Bronchial epithelial cell (primary cell): ENCODE results near the gene RHBDL1. TPM values are rescaled to one million over a fixed set of nuclear protein-coding genes. Genes with fewer than 3 reads are reported as not detected.

Experiments used
- DNase-seq: peaks from one replicate; pipeline ENCODE4 v3.0.0-alpha.2; 2010; ENCODE audit warnings: low read depth
- FAIRE-seq: peaks from 2 replicates; lab custom pipeline; 2011; peaks lifted over from hg19 to GRCh38; lab: Jason Lieb, UNC
- H3K27me3 ChIP-seq: 2 replicates; pipeline ENCODE4 v1.5.1; 2011; ENCODE audit warnings: low read length; ENCODE audit not compliant: control insufficient read depth, insufficient read depth
- H3K36me3 ChIP-seq: 2 replicates; pipeline ENCODE4 v1.5.1; 2011; ENCODE audit warnings: low read length; ENCODE audit not compliant: control insufficient read depth, insufficient read depth
- H3K4me3 ChIP-seq: 2 replicates; pipeline ENCODE4 v1.5.1; 2011; ENCODE audit warnings: mild to moderate bottlenecking, low read depth, low read length, control low read depth
- CTCF ChIP-seq: IDR thresholded peaks from 2 replicates; pipeline ENCODE4 v1.5.1; 2011; ENCODE audit warnings: mild to moderate bottlenecking, moderate library complexity, low read length, control low read depth, inconsistent platforms; ENCODE audit not compliant: insufficient read depth, severe bottlenecking
- total RNA-seq: library from RNA; depleted of rRNA; stranded (reverse); fragments of >200 nt; gene quantifications from 2 replicates; pipeline ENCODE4 v1.2.1, GENCODE V29; 2014

The RHBDL1 gene
- total RNA-seq, 1 donor from 2014 or later: 14.0 TPM

GRCh38 chr16:694863-695354, 19.4 kb downstream of the RHBDL1 start:
- Histone ChIP-seq H3K27me3 (peaks cover 3% of the 10 kb centered on the region), H3K36me3 (no peaks in the 10 kb centered on the region), H3K4me3 (peak overlapping the region; percentile 39)
- no peak for TF ChIP-seq CTCF
- FAIRE-seq: no peak
- DNase-seq: no peak

- H3K36me3 ChIP-seq: no peaks in the 10 kb centered on the region
- DNase-seq: peak; percentile 63
- H3K27me3 ChIP-seq: peaks cover 3% of the 10 kb centered on the region
- H3K4me3 ChIP-seq: peak overlapping the region; percentile 33
- no peak for FAIRE-seq
- no peak for TF ChIP-seq CTCF
These were observed 20.1 kb downstream of the RHBDL1 start for GRCh38 chr16:695355-696089.

GRCh38 chr16:698911-699671, 23.6 kb downstream of the RHBDL1 start:
- no peak for FAIRE-seq
- H3K27me3 ChIP-seq: peaks cover 30% of the 10 kb centered on the region
- no peak for TF ChIP-seq CTCF
- no peak overlapping the region for H3K4me3 ChIP-seq
- no peaks in the 10 kb centered on the region for H3K36me3 ChIP-seq
- DNase-seq: no peak

DNA sequence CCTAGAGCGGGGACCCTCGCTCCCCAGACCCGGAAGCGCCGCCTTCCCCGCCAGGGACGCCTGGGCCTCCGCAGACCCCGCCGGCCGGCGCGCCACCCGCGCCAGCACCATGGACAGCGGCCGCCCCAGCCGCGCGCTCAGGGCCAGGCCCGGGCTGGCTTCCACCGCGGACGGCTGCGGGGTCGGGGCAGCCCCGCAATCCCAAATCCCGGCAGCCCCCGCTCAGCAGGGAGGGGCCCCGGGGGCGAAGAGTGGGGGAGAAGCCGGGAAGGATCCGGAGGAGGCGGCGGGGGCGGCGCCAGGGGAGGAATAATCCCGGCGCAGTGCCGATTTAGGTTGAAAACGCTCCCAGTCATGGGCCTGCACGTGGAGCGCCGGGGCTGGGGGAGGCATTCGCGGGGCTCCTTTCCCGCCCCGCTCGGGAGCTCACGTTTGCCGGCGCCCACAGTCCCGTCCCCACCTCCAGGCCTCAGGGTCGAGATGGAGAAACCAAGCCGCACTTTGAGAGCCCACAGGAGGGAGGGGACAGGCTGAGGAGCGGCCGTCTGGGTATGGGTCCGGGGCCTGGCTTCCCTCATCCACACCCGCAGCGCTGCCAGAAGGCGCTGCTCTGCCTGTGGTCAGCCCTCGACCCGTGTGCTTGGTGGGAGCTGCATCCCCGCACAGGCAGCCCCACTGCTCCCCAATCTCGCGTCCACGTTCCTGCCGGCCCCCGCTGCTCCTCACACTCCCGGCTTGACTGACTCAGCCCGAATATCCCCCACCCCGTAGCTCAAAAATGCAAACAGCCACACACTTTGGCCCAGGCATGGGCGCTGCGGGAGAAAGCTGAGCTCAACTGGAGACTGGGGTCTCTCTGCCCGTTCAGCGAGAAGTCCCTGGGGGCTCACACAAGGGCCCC, 25.5 kb downstream of the RHBDL1 start:
- Histone ChIP-seq H3K27me3 (peaks cover 32% of the 10 kb centered on the region), H3K36me3 (no peaks in the 10 kb centered on the region), H3K4me3 (no peak overlapping the region)
- FAIRE-seq: no peak
- DNase-seq: no peak
- no peak for TF ChIP-seq CTCF

DNA sequence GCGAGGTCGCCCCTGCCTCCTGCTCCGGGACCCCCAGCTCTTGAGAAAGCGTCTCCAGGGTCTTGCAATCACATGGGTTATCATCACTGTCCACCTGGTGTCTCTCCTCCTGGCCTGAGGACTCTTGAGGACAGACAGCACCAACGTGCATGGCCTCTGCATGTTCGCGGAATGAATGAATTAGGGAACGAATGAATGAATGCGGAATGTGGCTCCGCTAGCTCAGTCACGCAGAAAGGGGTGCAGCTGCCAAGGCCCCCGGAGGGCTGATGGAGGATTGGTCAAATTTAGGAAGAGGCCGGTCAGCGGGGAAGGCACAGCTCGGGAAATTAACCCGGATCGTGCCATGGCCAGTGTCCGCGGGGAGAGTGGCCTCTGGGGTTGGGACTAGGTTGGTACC, 26.9 kb downstream of the RHBDL1 start:
- DNase-seq (no peak), FAIRE-seq (no peak)
- Histone ChIP-seq H3K27me3 (peaks cover 39% of the 10 kb centered on the region), H3K36me3 (no peaks in the 10 kb centered on the region), H3K4me3 (no peak overlapping the region)
- no peak for TF ChIP-seq CTCF
